Sigmoid colon (tissue), 7 donors: ENCODE measurements around the gene PLS1. TPM values are rescaled to one million over a fixed set of nuclear protein-coding genes. Genes with fewer than 3 reads are reported as not detected.
"Not testable (repeated sequence)": the region's sequence is repeated elsewhere in the genome, so short reads cannot be mapped to it uniquely, and the experiment has no call there.

ENCODE experiments used
- DNase-seq: peaks from one replicate; pipeline ENCODE4 v3.0.0-alpha.2; 2019
- H3K27ac ChIP-seq, 4 donors: fragments of 200-600 bp; sonication (generic); one replicate each; pipeline ENCODE4 v1.5.1; 2016 to 2019; ENCODE audit warnings: mild to moderate bottlenecking in 1 of 4
- H3K27me3 ChIP-seq, 3 donors: fragments of 200-600 bp; sonication (generic); one replicate each; pipeline ENCODE4 v1.5.1; 2019; ENCODE audit warnings: mild to moderate bottlenecking in 1 of 3
- H3K36me3 ChIP-seq, 4 donors: fragments of 200-600 bp; sonication (generic); one replicate each; pipeline ENCODE4 v1.5.1; 2016 to 2019
- H3K4me1 ChIP-seq, 4 donors: fragments of 200-600 bp; sonication (generic); one replicate each; pipeline ENCODE4 v1.5.1; 2017 to 2019
- H3K4me3 ChIP-seq, 4 donors: fragments of 200-600 bp; sonication (generic); one replicate each; pipeline ENCODE4 v1.5.1; 2017 to 2019; ENCODE audit warnings: mild to moderate bottlenecking in 2 of 4, moderate library complexity in 1 of 4
- H3K9me3 ChIP-seq, 4 donors: fragments of 200-600 bp in 3 of 4; sonication (generic) in 3 of 4; one replicate each; pipeline versions ENCODE4 v1.5.1 to v1.6.1; 2013 to 2019
- EP300 ChIP-seq, 4 donors: sonication (generic); formaldehyde crosslinking; IDR thresholded peaks; one replicate each; pipeline ENCODE4 v1.6.1; 2017; ENCODE audit warnings: antibody characterized with exemption in 4 of 4
- POLR2A ChIP-seq, 2 donors: fragments of 450-650 bp; IDR thresholded peaks; one replicate each; pipeline ENCODE4 v1.6.1; 2016; ENCODE audit warnings: antibody characterized with exemption in 2 of 2, mild to moderate bottlenecking in 2 of 2, moderate library complexity in 2 of 2
- POLR2AphosphoS5 ChIP-seq, 4 donors: sonication (generic); formaldehyde crosslinking; IDR thresholded peaks; one replicate each; pipeline ENCODE4 v1.6.1; 2017; ENCODE audit warnings: antibody characterized with exemption in 4 of 4
- WGBS, 2 donors: extraction: QIAGEN DNeasy Blood & Tissue Kit; methylation state at CpG; one replicate each; pipeline ENCODE4 v1.1.7; 2013; 5-methylcytosine and 5-hydroxymethylcytosine counted together
- intact Hi-C: fragments of 100-400 bp; cut with DNase I; formaldehyde crosslinking; loops from one replicate; pipeline ENCODE4 v1.15.1; 2023
- polyA plus RNA-seq, 3 donors: library from polyadenylated mRNA; stranded (reverse); fragments of 200-250 nt; gene quantifications; one replicate each; pipeline ENCODE4 v1.2.3, GENCODE V29; 2013
- total RNA-seq, 4 donors: library from RNA; depleted of rRNA; stranded (reverse); fragments of >200 nt; gene quantifications; one replicate each; pipeline ENCODE4 v1.1.0, GENCODE V29; 2016
- TF ChIP-seq, protein P1 (sequence below), 4 experiments: fragments of 450-650 bp in 3 of 4; fragments of 200-600 bp in 1 of 4; IDR thresholded peaks; one replicate each; pipeline ENCODE4 v1.5.1; 2016 to 2019; ENCODE audit warnings: antibody characterized with exemption in 4 of 4, mild to moderate bottlenecking in 3 of 4, moderate library complexity in 2 of 4
- donor health status: healthy with polysubstance abuse.
- donor health status: Bipolar disorder and iron deficiency.
- donor health status: healthy.

The PLS1 gene
- total and polyA plus RNA-seq, 7 donors, result 0.55 to 366 (median 1.8) TPM

DNA sequence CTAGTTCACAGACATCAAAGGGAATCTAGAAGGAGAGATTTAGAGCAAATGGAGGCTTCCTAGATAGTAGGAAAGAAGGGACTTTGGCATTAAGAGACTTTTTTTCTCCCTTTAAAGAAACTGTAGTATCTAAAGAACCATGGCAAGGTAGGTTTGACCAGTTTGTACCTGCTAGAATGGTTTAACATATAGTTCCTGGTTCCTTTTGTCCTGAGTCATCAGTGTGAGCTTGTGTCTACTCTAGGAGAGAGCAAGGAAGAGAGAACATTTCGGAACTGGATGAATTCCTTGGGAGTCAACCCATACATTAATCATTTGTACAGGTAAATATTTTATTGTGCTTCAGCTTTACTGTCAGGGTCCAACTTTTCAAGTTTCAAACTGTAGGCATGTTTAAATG lies 98.0 kb downstream of the PLS1 start:
- 96 to 98% methylated on average over 1 of the region's 1 CpG for WGBS, 2 donors
- DNase-seq, result no peak
- no peaks in the 10 kb centered on the region for H3K36me3 ChIP-seq
- H3K4me1 ChIP-seq, result peaks cover 0 to 5% (median 0%) of the 10 kb centered on the region in 4 donors
- H3K27me3 ChIP-seq, result no peaks in the 10 kb centered on the region
- H3K4me3 ChIP-seq, result no peak overlapping the region
- intact Hi-C loops, result no loop called here
- TF ChIP-seq POLR2AphosphoS5 (IDR thresholded peaks at IDR 0.05) (no peak), EP300 (IDR thresholded peaks at IDR 0.05) (no peak), POLR2A (IDR thresholded peaks at IDR 0.05) (no peak)
- TF ChIP-seq, protein P1, sequence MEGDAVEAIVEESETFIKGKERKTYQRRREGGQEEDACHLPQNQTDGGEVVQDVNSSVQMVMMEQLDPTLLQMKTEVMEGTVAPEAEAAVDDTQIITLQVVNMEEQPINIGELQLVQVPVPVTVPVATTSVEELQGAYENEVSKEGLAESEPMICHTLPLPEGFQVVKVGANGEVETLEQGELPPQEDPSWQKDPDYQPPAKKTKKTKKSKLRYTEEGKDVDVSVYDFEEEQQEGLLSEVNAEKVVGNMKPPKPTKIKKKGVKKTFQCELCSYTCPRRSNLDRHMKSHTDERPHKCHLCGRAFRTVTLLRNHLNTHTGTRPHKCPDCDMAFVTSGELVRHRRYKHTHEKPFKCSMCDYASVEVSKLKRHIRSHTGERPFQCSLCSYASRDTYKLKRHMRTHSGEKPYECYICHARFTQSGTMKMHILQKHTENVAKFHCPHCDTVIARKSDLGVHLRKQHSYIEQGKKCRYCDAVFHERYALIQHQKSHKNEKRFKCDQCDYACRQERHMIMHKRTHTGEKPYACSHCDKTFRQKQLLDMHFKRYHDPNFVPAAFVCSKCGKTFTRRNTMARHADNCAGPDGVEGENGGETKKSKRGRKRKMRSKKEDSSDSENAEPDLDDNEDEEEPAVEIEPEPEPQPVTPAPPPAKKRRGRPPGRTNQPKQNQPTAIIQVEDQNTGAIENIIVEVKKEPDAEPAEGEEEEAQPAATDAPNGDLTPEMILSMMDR (IDR thresholded peaks at IDR 0.05), result no peak
- no peaks in the 10 kb centered on the region for H3K9me3 ChIP-seq
- H3K27ac ChIP-seq, result no peak overlapping the region

DNA sequence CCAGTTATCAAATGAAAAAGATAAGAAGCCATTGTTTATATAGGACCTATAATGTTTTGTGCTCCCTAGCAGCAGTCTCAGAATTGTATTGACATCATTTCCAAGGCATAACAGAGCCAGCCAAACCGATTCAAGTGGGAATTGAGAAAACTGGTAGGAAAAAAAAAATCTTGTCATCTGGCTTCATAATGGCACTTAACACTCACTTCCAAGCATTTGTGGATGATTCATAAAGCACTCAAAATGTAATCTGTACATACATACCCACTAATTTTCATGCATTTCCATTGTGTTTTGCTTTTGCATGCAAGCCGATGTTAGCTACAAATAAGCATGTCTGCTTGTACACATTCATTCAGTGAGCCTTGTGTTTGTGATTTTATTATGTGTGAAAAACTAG lies 109.0 kb downstream of the PLS1 start:
- intact Hi-C loops, result no loop called here
- TF ChIP-seq POLR2A (IDR thresholded peaks at IDR 0.05) (no peak), POLR2AphosphoS5 (IDR thresholded peaks at IDR 0.05) (no peak), EP300 (IDR thresholded peaks at IDR 0.05) (no peak)
- TF ChIP-seq, protein P1 (IDR thresholded peaks at IDR 0.05), result no peak
- H3K4me1 ChIP-seq, result no peaks in the 10 kb centered on the region
- 72 to 76% methylated on average over 2 of the region's 2 CpGs for WGBS, 2 donors
- no peak overlapping the region for H3K4me3 ChIP-seq
- DNase-seq, result no peak
- H3K27me3 ChIP-seq, result no peaks in the 10 kb centered on the region
- no peaks in the 10 kb centered on the region for H3K36me3 ChIP-seq
- no peak overlapping the region for H3K27ac ChIP-seq
- no peaks in the 10 kb centered on the region for H3K9me3 ChIP-seq

DNA sequence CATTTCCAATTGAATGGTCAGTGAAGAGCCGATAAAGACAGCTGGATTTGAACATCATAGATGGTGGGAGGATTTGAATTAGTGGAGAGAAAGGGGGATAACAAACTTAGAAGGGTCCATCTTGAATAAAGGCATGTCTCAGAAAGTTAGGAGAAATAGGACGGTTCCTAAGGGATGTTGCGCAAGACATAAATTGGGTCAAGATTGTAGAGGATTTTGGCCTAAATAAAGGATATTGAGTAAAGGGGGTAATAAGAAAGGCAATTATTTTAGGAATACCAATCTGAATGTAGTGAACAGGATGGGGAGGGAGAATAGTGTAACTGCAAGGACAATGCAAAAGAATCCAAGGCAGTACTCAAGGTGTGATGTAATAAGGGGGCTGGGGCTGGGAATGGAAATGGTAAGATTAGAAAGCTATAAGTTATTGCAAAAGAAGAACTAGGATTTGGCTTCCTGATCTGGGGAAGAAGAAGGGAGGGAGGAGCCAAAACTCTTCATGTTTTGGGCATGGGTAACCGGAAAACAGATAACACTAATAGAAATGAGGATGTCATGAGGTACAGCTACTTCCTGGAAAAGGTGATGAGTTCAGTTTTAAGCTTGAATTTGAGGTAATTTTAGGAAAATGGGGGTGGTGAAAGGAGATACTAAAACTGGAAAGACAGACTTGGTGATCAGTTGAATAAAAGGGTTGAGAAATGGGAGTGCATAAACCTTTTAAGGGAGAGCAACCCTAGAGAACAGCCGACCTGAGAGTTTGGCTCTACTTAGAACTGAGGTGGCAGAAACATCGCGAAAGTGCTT lies 110.3 kb downstream of the PLS1 start:
- DNase-seq, result no peak
- H3K27ac ChIP-seq, result no peak overlapping the region
- WGBS, 2 donors, result 86 to 90% methylated on average over 7 of the region's 7 CpGs

DNA sequence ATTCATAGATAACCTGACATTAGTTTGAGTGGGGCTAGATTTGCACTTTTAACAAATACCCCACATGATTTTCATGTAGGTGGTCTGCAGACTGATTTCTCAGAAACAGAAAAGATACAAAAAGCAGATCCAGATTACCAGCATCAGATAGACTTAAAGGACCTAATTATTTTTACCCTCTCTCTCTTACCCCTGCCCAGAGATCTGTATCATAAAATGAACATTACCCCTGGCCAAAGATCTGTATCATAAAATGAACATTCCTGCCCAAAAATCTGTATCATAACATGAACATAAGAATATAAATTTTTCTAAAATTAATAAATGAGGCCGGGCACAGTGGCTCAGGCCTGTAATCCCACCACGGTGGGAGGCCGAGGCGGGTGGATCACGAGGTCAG lies 113.0 kb downstream of the PLS1 start:
- H3K9me3 ChIP-seq, result no peaks in the 10 kb centered on the region
- no peak for TF ChIP-seq POLR2AphosphoS5 (IDR thresholded peaks at IDR 0.05)
- no peak for TF ChIP-seq POLR2A (IDR thresholded peaks at IDR 0.05)
- TF ChIP-seq EP300 (IDR thresholded peaks at IDR 0.05), result no peak
- TF ChIP-seq, protein P1 (IDR thresholded peaks at IDR 0.05), result no peak
- DNase-seq, result no peak
- H3K27ac ChIP-seq, result no peak overlapping the region
- H3K4me3 ChIP-seq, result no peak overlapping the region
- 95 to 99% methylated on average over 5 of the region's 5 CpGs for WGBS, 2 donors
- no peaks in the 10 kb centered on the region for H3K36me3 ChIP-seq
- H3K27me3 ChIP-seq, result no peaks in the 10 kb centered on the region
- H3K4me1 ChIP-seq, result no peaks in the 10 kb centered on the region
- intact Hi-C loops, result no loop called here

More for the DNA sequence above, 110.3 kb downstream of the PLS1 start:
- H3K27me3 ChIP-seq, result no peaks in the 10 kb centered on the region
- intact Hi-C loops, result no loop called here
- TF ChIP-seq EP300 (IDR thresholded peaks at IDR 0.05) (no peak), POLR2A (IDR thresholded peaks at IDR 0.05) (no peak), POLR2AphosphoS5 (IDR thresholded peaks at IDR 0.05) (no peak)
- TF ChIP-seq, protein P1 (IDR thresholded peaks at IDR 0.05), result no peak
- no peak overlapping the region for H3K4me3 ChIP-seq
- H3K36me3 ChIP-seq, result no peaks in the 10 kb centered on the region
- no peaks in the 10 kb centered on the region for H3K9me3 ChIP-seq
- no peaks in the 10 kb centered on the region for H3K4me1 ChIP-seq

DNA sequence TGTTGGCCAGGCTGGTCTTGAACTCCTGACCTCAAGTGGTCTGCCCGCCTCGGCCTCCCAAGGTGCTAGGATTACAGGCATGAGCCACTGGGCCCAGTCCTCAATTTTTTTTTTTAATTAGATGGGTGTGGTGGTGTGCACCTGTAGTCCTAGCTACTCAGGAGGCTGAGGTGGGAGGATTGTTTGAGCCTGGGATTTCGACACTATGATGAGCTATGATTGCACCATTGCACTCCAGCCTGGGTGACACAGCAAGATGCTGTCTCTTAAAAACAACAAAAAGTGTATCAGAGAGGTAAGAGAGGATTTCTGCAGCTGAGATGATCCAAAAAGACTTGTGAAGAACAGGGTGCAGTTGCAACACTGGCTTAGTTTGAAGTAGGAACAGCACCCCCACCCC lies 118.7 kb downstream of the PLS1 start:
- intact Hi-C loops, DNase-seq, H3K36me3 ChIP-seq, H3K4me1 ChIP-seq, H3K27me3 ChIP-seq, H3K4me3 ChIP-seq, H3K27ac ChIP-seq, H3K9me3 ChIP-seq: not testable (repeated sequence)
- WGBS, 2 donors, result 93 to 95% methylated on average over 3 of the region's 3 CpGs
